ENCODE data around the gene SLC8A3. TPM values are rescaled to one million over a fixed set of nuclear protein-coding genes. Genes with fewer than 3 reads are reported as not detected.

Gene SLC8A3
- total and polyA plus RNA-seq, 9 of the 15 experiments (the other 6 are each of a cell fraction or from before 2014, with no cell fraction given) = not detected

DNA sequence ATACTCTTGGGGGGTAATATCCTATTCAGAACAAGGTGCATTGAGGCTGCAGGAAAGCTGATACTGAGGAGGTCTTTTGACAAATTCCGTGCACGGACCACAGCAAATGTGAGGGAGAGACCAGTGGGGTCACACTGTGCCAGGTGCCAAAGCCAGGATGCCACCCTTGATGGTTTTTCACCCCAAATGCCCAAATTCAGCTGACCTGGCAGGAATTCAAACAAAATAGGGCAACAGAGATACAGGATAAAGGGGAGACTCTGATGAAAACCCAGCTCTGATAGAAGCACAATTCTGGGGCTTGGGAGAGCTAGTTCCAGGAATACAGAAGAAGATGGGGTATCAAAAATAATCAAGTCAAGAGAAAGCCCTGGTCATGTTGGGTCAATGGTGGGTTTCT is 55.3 kb downstream of the SLC8A3 start:
- ChIA-PET CTCF (ENCODE audit: low intra/inter-chr PET ratio) (no interaction called here), POLR2A (interaction anchor here (0.6 to 1.1 kb wide), 3 partner anchors 11 to 584 kb away, joined by 3 to 4 read pairs (median 4); no protein-coding TSS in a partner anchor)
- DNase-seq (ENCODE audit: extremely low read depth in 1 of 4, low spot score in 3 of 4) (no peak), ATAC-seq (no peak), FAIRE-seq (no peak)
- no peak overlapping the region for H2AFZ ChIP-seq (ENCODE audit: low read depth, low read length)
- H4K20me1 ChIP-seq (replicated peaks; ENCODE audit: control insufficient read depth, insufficient read depth, low read length) = no peaks in the 10 kb centered on the region
- no peaks in the 10 kb centered on the region for H3K9me3 ChIP-seq (replicated peaks; ENCODE audit: control insufficient read depth, insufficient read depth, low read depth, low read length)
- BruUV-seq (replicated peaks) = no TSS peak
- H3K9me1 ChIP-seq (ENCODE audit: control insufficient read depth, insufficient read depth, low read length) = no peaks in the 10 kb centered on the region
- in situ Hi-C loops (cut with MboI) (no loop called here), intact Hi-C loops (cut with micrococcal nuclease) (no loop called here)
- H3K27me3 ChIP-seq (ENCODE audit: control insufficient read depth in 2 of 2, insufficient read depth in 2 of 2, low read length in 2 of 2) = no peaks in the 10 kb centered on the region
- H3K27ac ChIP-seq (ENCODE audit: extremely low read depth, low read depth, low read length) = no peak overlapping the region
- 0% methylated on average over 2 of the region's 2 CpGs for WGBS (ENCODE audit: insufficient coverage, low coverage, missing lambda C conversion rate)
- no peaks in the 10 kb centered on the region for H3K36me3 ChIP-seq (ENCODE audit: control insufficient read depth, insufficient read depth, low read length)
- TF ChIP-seq POLR3G (IDR thresholded peaks at IDR 0.05; ENCODE audit: extremely low read depth, insufficient read length, insufficient replicate concordance) (no peak), ZNF197 (CRISPR knock-in tag; IDR thresholded peaks at IDR 0.05; ENCODE audit: low read depth) (no peak), FOXK1 (CRISPR knock-in tag; IDR thresholded peaks at IDR 0.05; ENCODE audit: borderline replicate concordance) (no peak), CBX2 (IDR thresholded peaks at IDR 0.05; ENCODE audit: insufficient read depth, low read length, poor library complexity, severe bottlenecking) (no peak), ZNF586 (CRISPR knock-in tag; conservative IDR thresholded peaks at IDR 0.05) (no peak), CAMTA2 (CRISPR knock-in tag; conservative IDR thresholded peaks at IDR 0.05) (no peak), ZNF253 (CRISPR knock-in tag; conservative IDR thresholded peaks at IDR 0.05) (no peak), SIRT6 (IDR thresholded peaks at IDR 0.05; ENCODE audit: low read depth, low read length) (no peak), ZNF165 (CRISPR knock-in tag; IDR thresholded peaks at IDR 0.05; ENCODE audit: borderline replicate concordance) (no peak), PRPF4 (IDR thresholded peaks at IDR 0.05; ENCODE audit: insufficient read depth, low read depth, low read length, poor library complexity, severe bottlenecking) (no peak), ZNF695 (CRISPR knock-in tag; IDR thresholded peaks at IDR 0.05) (no peak), ATF7 (IDR thresholded peaks at IDR 0.05) (no peak), ZNF584 (CRISPR knock-in tag; IDR thresholded peaks at IDR 0.05; ENCODE audit: low read depth) (no peak)
- TF ChIP-seq, protein P1, sequence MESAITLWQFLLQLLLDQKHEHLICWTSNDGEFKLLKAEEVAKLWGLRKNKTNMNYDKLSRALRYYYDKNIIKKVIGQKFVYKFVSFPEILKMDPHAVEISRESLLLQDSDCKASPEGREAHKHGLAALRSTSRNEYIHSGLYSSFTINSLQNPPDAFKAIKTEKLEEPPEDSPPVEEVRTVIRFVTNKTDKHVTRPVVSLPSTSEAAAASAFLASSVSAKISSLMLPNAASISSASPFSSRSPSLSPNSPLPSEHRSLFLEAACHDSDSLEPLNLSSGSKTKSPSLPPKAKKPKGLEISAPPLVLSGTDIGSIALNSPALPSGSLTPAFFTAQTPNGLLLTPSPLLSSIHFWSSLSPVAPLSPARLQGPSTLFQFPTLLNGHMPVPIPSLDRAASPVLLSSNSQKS (CRISPR knock-in tag; IDR thresholded peaks at IDR 0.05) = no peak
- TF ChIP-seq, protein P2, sequence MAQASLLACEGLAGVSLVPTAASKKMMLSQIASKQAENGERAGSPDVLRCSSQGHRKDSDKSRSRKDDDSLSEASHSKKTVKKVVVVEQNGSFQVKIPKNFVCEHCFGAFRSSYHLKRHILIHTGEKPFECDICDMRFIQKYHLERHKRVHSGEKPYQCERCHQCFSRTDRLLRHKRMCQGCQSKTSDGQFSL (CRISPR knock-in tag; IDR thresholded peaks at IDR 0.05) = no peak
- TF ChIP-seq, protein P2 (tag; IDR thresholded peaks at IDR 0.05) = no peak
- no peak overlapping the region for H3K4me2 ChIP-seq (ENCODE audit: insufficient read depth, low read length)
- H3K79me2 ChIP-seq (ENCODE audit: control insufficient read depth, insufficient read depth, low read length) = no peaks in the 10 kb centered on the region
- H3K9ac ChIP-seq (ENCODE audit: insufficient read depth in 1 of 2, low read depth in 2 of 2, low read length in 2 of 2) = no peak overlapping the region
- no peaks in the 10 kb centered on the region for H3K4me1 ChIP-seq (replicated peaks in 1 of 2; ENCODE audit: control insufficient read depth in 2 of 2, insufficient read depth in 2 of 2, low read length in 2 of 2)
- H3K4me3 ChIP-seq = no peak overlapping the region
